CD14-positive monocyte (primary cell): Measurements from ENCODE around the gene HPS5. TPM values are rescaled to one million over a fixed set of nuclear protein-coding genes. Genes with fewer than 3 reads are reported as not detected.
"Not testable (repeated sequence)": the region's sequence is repeated elsewhere in the genome, so short reads cannot be mapped to it uniquely, and the experiment has no call there.

Source experiments
- DNase-seq, 3 donors: peaks; one replicate each; pipeline ENCODE4 v3.0.0-alpha.2; 2011 to 2022
- H2AFZ ChIP-seq: 2 replicates; pipeline ENCODE4 v1.6.0; 2012; ENCODE audit warnings: mild to moderate bottlenecking, low read depth, low read length, inconsistent platforms; ENCODE audit not compliant: insufficient read depth, poor library complexity, severe bottlenecking
- H3K27ac ChIP-seq, 2 donors: 1 replicate in 1 of 2; 2 replicates in 1 of 2; pipeline ENCODE4 v1.5.1; 2012 to 2013; ENCODE audit warnings: low read length in 2 of 2, control low read depth in 1 of 2, inconsistent platforms in 1 of 2, low read depth in 1 of 2, mild to moderate bottlenecking in 1 of 2
- H3K27me3 ChIP-seq, 2 donors: one replicate each; pipeline versions ENCODE4 v1.6.0 to v1.6.1; 2011 to 2013; ENCODE audit warnings: low read length in 2 of 2; ENCODE audit not compliant: control insufficient read depth in 2 of 2, insufficient read depth in 2 of 2
- H3K36me3 ChIP-seq, 2 donors: replicated peaks in 1 of 2; 1 replicate in 1 of 2; 2 replicates in 1 of 2; pipeline versions ENCODE4 v1.5.1 to v1.6.1; 2012 to 2013; ENCODE audit warnings: low read length in 2 of 2, control low read depth in 1 of 2, inconsistent platforms in 1 of 2, mild to moderate bottlenecking in 1 of 2; ENCODE audit not compliant: insufficient read depth in 2 of 2, control insufficient read depth in 1 of 2
- H3K4me1 ChIP-seq, 2 donors: 1 replicate in 1 of 2; 2 replicates in 1 of 2; pipeline versions ENCODE4 v1.5.1 to v1.6.1; 2012 to 2013; ENCODE audit warnings: low read length in 2 of 2, control low read depth in 1 of 2, inconsistent platforms in 1 of 2, mild to moderate bottlenecking in 1 of 2, moderate library complexity in 1 of 2; ENCODE audit not compliant: insufficient read depth in 2 of 2, control insufficient read depth in 1 of 2
- H3K4me2 ChIP-seq: replicated peaks from 2 replicates; pipeline ENCODE3; 2012; ENCODE audit warnings: low read length, moderate library complexity, mild to moderate bottlenecking; ENCODE audit not compliant: poor library complexity, severe bottlenecking; ENCODE audit errors: extremely low read depth
- H3K4me3 ChIP-seq, 3 experiments: fragments of 200-600 bp in 1 of 3; sonication (generic) in 1 of 3; replicated peaks in 1 of 3; 1 replicate in 2 of 3; 2 replicates in 1 of 3; pipeline ENCODE4 v1.5.1; 2011 to 2013; ENCODE audit warnings: low read length in 3 of 3, mild to moderate bottlenecking in 3 of 3, control low read depth in 2 of 3, low read depth in 2 of 3, inconsistent platforms in 1 of 3, moderate library complexity in 1 of 3
- H3K79me2 ChIP-seq: 2 replicates; pipeline ENCODE4 v1.6.0; 2012; ENCODE audit warnings: mild to moderate bottlenecking, control low read depth, inconsistent platforms, low read length, moderate library complexity; ENCODE audit not compliant: insufficient read depth
- H3K9ac ChIP-seq: 2 replicates; pipeline ENCODE4 v1.6.0; 2017; ENCODE audit warnings: low read length, mild to moderate bottlenecking; ENCODE audit not compliant: insufficient read depth, poor library complexity, severe bottlenecking
- H3K9me3 ChIP-seq, 2 donors: replicated peaks in 1 of 2; 1 replicate in 1 of 2; 2 replicates in 1 of 2; pipeline versions ENCODE4 v1.5.1 to v1.6.1; 2012 to 2013; ENCODE audit warnings: low read length in 2 of 2, control low read depth in 1 of 2; ENCODE audit not compliant: control insufficient read depth in 1 of 2, insufficient read depth in 1 of 2
- H4K20me1 ChIP-seq: 2 replicates; pipeline ENCODE4 v1.6.0; 2012; ENCODE audit warnings: mild to moderate bottlenecking, low read length, control low read depth, moderate library complexity; ENCODE audit not compliant: insufficient read depth
- H3K27ac Mint-ChIP-seq, 7 donors: one replicate each; pipeline ENCODE4 v1.8.0; 2020; ENCODE audit warnings: mild to moderate bottlenecking in 7 of 7, mixed read lengths in 7 of 7, moderate library complexity in 6 of 7, inconsistent platforms in 2 of 7
- H3K27me3 Mint-ChIP-seq, 3 donors: one replicate each; pipeline ENCODE4 v1.8.0; 2021 to 2022; ENCODE audit warnings: low read depth in 3 of 3, mild to moderate bottlenecking in 3 of 3, mixed read lengths in 3 of 3, moderate library complexity in 3 of 3, inconsistent platforms in 1 of 3
- H3K36me3 Mint-ChIP-seq, 2 donors: one replicate each; pipeline ENCODE4 v1.8.0; 2020; ENCODE audit warnings: mixed read lengths in 2 of 2, inconsistent platforms in 1 of 2, mild to moderate bottlenecking in 1 of 2
- H3K4me1 Mint-ChIP-seq: one replicate; pipeline ENCODE4 v1.8.0; 2020; ENCODE audit warnings: mild to moderate bottlenecking, mixed read lengths
- H3K4me3 Mint-ChIP-seq, 2 donors: one replicate each; pipeline ENCODE4 v1.8.0; 2020; ENCODE audit warnings: mild to moderate bottlenecking in 2 of 2, mixed read lengths in 2 of 2, moderate library complexity in 1 of 2
- H3K9me3 Mint-ChIP-seq, 7 donors: one replicate each; pipeline ENCODE4 v1.8.0; 2020 to 2022; ENCODE audit warnings: mixed read lengths in 7 of 7, mild to moderate bottlenecking in 6 of 7, moderate library complexity in 6 of 7, inconsistent platforms in 2 of 7
- CTCF ChIP-seq: fragments of 200-600 bp; IDR thresholded peaks from one replicate; pipeline ENCODE4 v1.8.0; 2022; ENCODE audit warnings: antibody characterized with exemption, mild to moderate bottlenecking
- WGBS: methylation state at CpG from one replicate; pipeline ENCODE4 v1.1.5; 2013; ENCODE audit warnings: missing lambda C conversion rate; ENCODE audit not compliant: insufficient coverage; 5-methylcytosine and 5-hydroxymethylcytosine counted together
- intact Hi-C, 2 donors: fragments of 100-400 bp; cut with micrococcal nuclease; formaldehyde crosslinking; loops; one replicate each; pipeline versions ENCODE4 v1.15.0 to v1.15.1; 2023
- polyA plus RNA-seq, 3 donors: library from polyadenylated mRNA; depleted of rRNA in 1 of 3; unstranded in 2 of 3; stranded (reverse) in 1 of 3; fragments of 300-500 nt in 2 of 3; fragments of >200 nt in 1 of 3; fragmentation: Illumina TruSeq in 2 of 3; gene quantifications; 1 replicate in 2 of 3; 2 replicates in 1 of 3; pipeline ENCODE4 v1.2.3, GENCODE V29; 2012 to 2021

The HPS5 gene
- polyA plus RNA-seq, 3 donors = 11.4 to 17.7 (median 12.9) TPM

DNA sequence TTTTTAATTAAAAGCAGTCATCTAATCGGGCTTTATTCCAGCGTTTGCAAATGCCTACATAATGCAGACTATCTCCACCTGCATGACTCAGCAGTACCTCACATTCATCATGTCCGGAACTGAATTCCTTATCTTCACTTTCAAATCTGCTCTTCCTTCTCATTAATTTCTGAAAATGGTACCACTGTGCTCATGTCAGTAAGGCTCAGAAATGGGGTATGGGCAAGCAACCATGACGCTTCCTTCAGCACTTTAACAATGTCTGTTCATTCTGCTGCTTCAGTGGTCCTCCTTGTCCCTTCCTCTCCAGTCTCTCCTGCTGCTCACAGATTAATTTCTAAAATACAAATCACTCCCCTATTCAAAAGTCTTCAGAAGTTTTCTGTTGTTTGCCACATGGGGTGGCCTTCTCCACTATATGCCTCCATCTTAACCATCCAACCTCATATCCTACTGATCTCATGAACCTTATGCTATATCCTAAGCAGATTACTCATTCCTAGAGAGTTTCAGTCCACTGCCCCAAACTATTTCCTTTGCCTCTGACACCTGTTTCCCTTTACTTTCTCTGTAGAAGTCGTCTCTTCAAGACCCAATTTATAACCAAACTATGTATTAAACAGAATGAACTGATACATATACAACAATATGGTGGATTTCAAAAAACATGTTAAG lies 7.4 kb upstream of the HPS5 start:
- WGBS = 86% methylated on average over 1 of the region's 5 CpGs
- Mint-ChIP-seq H3K27ac (peak overlapping the region in 2 of 7 donors; percentile 3 to 84), H3K4me1 (peaks cover 20% of the 10 kb centered on the region), H3K27me3 (no peaks in the 10 kb centered on the region), H3K36me3 (peaks cover 57 to 79% of the 10 kb centered on the region in 2 donors), H3K9me3 (no peaks in the 10 kb centered on the region), H3K4me3 (no peak overlapping the region)
- intact Hi-C loops = loop anchor here in 1 of 2 donors (10.0 kb wide), 2 partner anchors 85 to 305 kb away; partner anchors contain the start of genes SAA2 and SPTY2D1
- Histone ChIP-seq H3K27ac (peak overlapping the region in 1 of 2 donors; percentile 4), H3K79me2 (peaks cover 90% of the 10 kb centered on the region), H2AFZ (no peak overlapping the region), H3K4me1 (peaks cover 7 to 8% of the 10 kb centered on the region in 2 donors), H3K9me3 (no peaks in the 10 kb centered on the region), H3K36me3 (peaks cover 38 to 90% of the 10 kb centered on the region in 2 donors), H3K4me3 (no peak overlapping the region), H3K9ac (no peak overlapping the region), H4K20me1 (peaks cover 68% of the 10 kb centered on the region), H3K27me3 (no peaks in the 10 kb centered on the region), H3K4me2 (no peak overlapping the region)
- no peak for DNase-seq
- no peak for TF ChIP-seq CTCF

- H3K4me1 Mint-ChIP-seq = peaks cover 52% of the 10 kb centered on the region
- peak overlapping the region; percentile 45 for H2AFZ ChIP-seq
- peaks cover 91% of the 10 kb centered on the region for H3K79me2 ChIP-seq
- peak overlapping the region; percentile 47 to 71 for H3K4me3 Mint-ChIP-seq
- peaks cover 28 to 39% of the 10 kb centered on the region in 2 donors for H3K36me3 Mint-ChIP-seq
- H3K9me3 ChIP-seq = no peaks in the 10 kb centered on the region
- H3K27me3 ChIP-seq = no peaks in the 10 kb centered on the region
- peak in 1 of 3 donors; percentile 12 for DNase-seq
- H3K27ac ChIP-seq = peak overlapping the region in 1 of 2 donors; percentile 93
- TF ChIP-seq CTCF = no peak
- 0% methylated on average over 1 of the region's 1 CpG for WGBS
- no peaks in the 10 kb centered on the region for H3K27me3 Mint-ChIP-seq
- peaks cover 0 to 2% (median 0%) of the 10 kb centered on the region in 7 donors for H3K9me3 Mint-ChIP-seq
- H3K9ac ChIP-seq = no peak overlapping the region
- peak overlapping the region in 1 of 3 experiments; percentile 82 for H3K4me3 ChIP-seq
- intact Hi-C loops = loop anchor here (5.0 to 10.0 kb wide), 6 partner anchors 47 to 310 kb away; partner anchors contain the start of genes SAA2 (in 1 of the 2), SPTY2D1 (in 1 of the 2) and TSG101 (in 1 of the 2)
- peak overlapping the region; percentile 75 to 100 (median 81) for H3K27ac Mint-ChIP-seq
- peak overlapping the region; percentile 77 for H3K4me2 ChIP-seq
- H3K36me3 ChIP-seq = peaks cover 10 to 41% of the 10 kb centered on the region in 2 donors
- peaks cover 25% of the 10 kb centered on the region for H4K20me1 ChIP-seq
- peaks cover 35 to 46% of the 10 kb centered on the region in 2 donors for H3K4me1 ChIP-seq
These were observed 2.4 kb upstream of the HPS5 start for GRCh38 chr11:18324381-18324780.

DNA sequence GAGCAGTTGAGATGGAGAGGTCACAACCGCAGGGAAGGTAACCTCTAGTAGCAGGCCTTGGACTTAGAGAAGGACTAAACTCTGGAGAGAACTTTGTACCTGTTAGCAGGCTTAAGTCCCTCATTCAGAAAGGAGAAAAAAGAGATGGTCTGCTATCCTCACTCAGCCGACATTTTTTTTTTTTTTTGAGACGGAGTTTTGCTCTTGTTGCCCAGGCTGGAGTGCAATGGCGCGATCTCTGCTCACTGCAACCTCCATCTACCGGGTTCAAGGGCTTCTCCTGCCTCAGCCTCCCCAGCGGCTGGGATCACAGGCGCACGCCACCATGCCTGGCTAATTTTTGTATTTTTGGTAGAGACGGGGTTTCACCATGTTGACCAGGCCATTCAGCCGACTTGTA lies 1.9 kb upstream of the HPS5 start:
- Mint-ChIP-seq H3K36me3 (peaks cover 24 to 35% of the 10 kb centered on the region in 2 donors), H3K27ac (peak overlapping the region; percentile 51 to 100 (median 100)), H3K4me1 (peaks cover 55% of the 10 kb centered on the region), H3K4me3 (peak overlapping the region; percentile 47 to 71)
- peaks cover 20% of the 10 kb centered on the region for H4K20me1 ChIP-seq
- WGBS = 100% methylated on average over 1 of the region's 11 CpGs
- H3K9me3 ChIP-seq, H3K27me3 Mint-ChIP-seq, H3K27me3 ChIP-seq, H2AFZ ChIP-seq, DNase-seq, H3K9me3 Mint-ChIP-seq, H3K9ac ChIP-seq: not testable (repeated sequence)
- peak overlapping the region; percentile 77 for H3K4me2 ChIP-seq
- peaks cover 35 to 50% of the 10 kb centered on the region in 2 donors for H3K4me1 ChIP-seq
- peak overlapping the region in 1 of 2 donors; percentile 93 for H3K27ac ChIP-seq
- H3K4me3 ChIP-seq = peak overlapping the region in 1 of 3 experiments; percentile 82
- intact Hi-C loops = loop anchor here (2.0 to 10.0 kb wide), 7 partner anchors 47 to 311 kb away; partner anchors contain the start of genes LDHA (in 1 of the 2), SAA2 (in 1 of the 2), SPTY2D1 (in 1 of the 2) and TSG101 (in 1 of the 2)
- peaks cover 8 to 36% of the 10 kb centered on the region in 2 donors for H3K36me3 ChIP-seq
- peaks cover 91% of the 10 kb centered on the region for H3K79me2 ChIP-seq
